HEK293 (cell line): ENCODE measurements around the gene GNPDA1.

ENCODE experiments used
- ZNF223 ChIP-seq: fragments of 450-650 bp; formaldehyde crosslinking; IDR thresholded peaks from 2 replicates; pipeline ENCODE4 v1.5.1; 2016; ENCODE audit warnings: missing biosample characterization, missing genetic modification characterization
- ZNF239 ChIP-seq: fragments of 450-650 bp; formaldehyde crosslinking; IDR thresholded peaks from 2 replicates; pipeline ENCODE4 v1.5.1; 2016; ENCODE audit warnings: missing biosample characterization, missing genetic modification characterization
- ZNF292 ChIP-seq: fragments of 450-650 bp; formaldehyde crosslinking; IDR thresholded peaks from 2 replicates; pipeline ENCODE4 v1.5.1; 2016; ENCODE audit warnings: low read depth, missing biosample characterization, missing genetic modification characterization, borderline replicate concordance
- ZNF558 ChIP-seq: fragments of 450-650 bp; formaldehyde crosslinking; IDR thresholded peaks from 2 replicates; pipeline ENCODE4 v1.5.1; 2016; ENCODE audit warnings: missing biosample characterization, missing genetic modification characterization
- ZNF660 ChIP-seq: fragments of 450-650 bp; IDR thresholded peaks from 2 replicates; pipeline ENCODE4 v1.5.1; 2018; ENCODE audit warnings: missing biosample characterization, mild to moderate bottlenecking, missing genetic modification characterization
- ZSCAN16 ChIP-seq: fragments of 450-650 bp; formaldehyde crosslinking; IDR thresholded peaks from 2 replicates; pipeline ENCODE4 v1.5.1; 2016; ENCODE audit warnings: missing biosample characterization, missing genetic modification characterization
- TF ChIP-seq, protein P1 (sequence below): fragments of 450-650 bp; formaldehyde crosslinking; IDR thresholded peaks from 2 replicates; pipeline ENCODE4 v1.5.1; 2016; ENCODE audit warnings: missing biosample characterization, missing genetic modification characterization
- TF ChIP-seq, protein P2 (sequence below): fragments of 450-650 bp; formaldehyde crosslinking; IDR thresholded peaks from 2 replicates; pipeline ENCODE4 v1.5.1; 2016; ENCODE audit warnings: missing biosample characterization, missing genetic modification characterization

DNA sequence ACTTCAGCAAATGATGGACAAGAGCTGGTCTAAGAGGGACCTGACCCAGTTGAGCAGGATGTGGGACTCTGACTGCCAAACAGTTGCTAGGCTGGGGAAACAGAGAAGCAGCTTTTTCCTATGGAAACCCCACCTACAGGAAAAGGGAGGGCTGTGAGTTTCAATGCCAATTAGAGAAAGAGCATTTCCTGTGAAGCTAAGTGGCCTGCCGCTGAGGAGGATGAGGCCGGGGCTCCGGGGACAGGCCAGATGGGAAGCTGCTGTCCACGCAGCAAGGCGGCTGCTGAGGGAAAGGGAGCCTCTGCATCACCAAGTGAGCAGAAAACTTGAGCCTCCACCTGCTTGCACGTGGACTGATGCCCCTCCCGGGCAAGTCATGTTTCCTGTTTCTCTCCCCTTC is 54.7 kb downstream of the GNPDA1 start, which contains the start of gene PCDH12:
- TF ChIP-seq ZNF558 (no peak), ZNF223 (no peak), ZSCAN16 (tag by site-specific recombination) (no peak), ZNF660 (tag by site-specific recombination) (no peak), ZNF292 (no peak), ZNF239 (tag by site-specific recombination) (no peak)
- TF ChIP-seq, protein P1, sequence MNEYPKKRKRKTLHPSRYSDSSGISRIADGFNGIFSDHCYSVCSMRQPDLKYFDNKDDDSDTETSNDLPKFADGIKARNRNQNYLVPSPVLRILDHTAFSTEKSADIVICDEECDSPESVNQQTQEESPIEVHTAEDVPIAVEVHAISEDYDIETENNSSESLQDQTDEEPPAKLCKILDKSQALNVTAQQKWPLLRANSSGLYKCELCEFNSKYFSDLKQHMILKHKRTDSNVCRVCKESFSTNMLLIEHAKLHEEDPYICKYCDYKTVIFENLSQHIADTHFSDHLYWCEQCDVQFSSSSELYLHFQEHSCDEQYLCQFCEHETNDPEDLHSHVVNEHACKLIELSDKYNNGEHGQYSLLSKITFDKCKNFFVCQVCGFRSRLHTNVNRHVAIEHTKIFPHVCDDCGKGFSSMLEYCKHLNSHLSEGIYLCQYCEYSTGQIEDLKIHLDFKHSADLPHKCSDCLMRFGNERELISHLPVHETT, result no peak
- TF ChIP-seq, protein P2, sequence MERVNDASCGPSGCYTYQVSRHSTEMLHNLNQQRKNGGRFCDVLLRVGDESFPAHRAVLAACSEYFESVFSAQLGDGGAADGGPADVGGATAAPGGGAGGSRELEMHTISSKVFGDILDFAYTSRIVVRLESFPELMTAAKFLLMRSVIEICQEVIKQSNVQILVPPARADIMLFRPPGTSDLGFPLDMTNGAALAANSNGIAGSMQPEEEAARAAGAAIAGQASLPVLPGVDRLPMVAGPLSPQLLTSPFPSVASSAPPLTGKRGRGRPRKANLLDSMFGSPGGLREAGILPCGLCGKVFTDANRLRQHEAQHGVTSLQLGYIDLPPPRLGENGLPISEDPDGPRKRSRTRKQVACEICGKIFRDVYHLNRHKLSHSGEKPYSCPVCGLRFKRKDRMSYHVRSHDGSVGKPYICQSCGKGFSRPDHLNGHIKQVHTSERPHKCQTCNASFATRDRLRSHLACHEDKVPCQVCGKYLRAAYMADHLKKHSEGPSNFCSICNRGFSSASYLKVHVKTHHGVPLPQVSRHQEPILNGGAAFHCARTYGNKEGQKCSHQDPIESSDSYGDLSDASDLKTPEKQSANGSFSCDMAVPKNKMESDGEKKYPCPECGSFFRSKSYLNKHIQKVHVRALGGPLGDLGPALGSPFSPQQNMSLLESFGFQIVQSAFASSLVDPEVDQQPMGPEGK (tag by site-specific recombination), result no peak
